Activated naive CD4-positive, alpha-beta T cell treated with anti-CD3 and anti-CD28 coated beads, Interleukin-2, amount 50 U/mL, for 16 hours (primary cell): ENCODE data around the gene COX4I1.

Source experiments
- DNase-seq: peaks from one replicate; pipeline ENCODE4 v3.0.0-alpha.2; 2020

The COX4I1 gene

DNA sequence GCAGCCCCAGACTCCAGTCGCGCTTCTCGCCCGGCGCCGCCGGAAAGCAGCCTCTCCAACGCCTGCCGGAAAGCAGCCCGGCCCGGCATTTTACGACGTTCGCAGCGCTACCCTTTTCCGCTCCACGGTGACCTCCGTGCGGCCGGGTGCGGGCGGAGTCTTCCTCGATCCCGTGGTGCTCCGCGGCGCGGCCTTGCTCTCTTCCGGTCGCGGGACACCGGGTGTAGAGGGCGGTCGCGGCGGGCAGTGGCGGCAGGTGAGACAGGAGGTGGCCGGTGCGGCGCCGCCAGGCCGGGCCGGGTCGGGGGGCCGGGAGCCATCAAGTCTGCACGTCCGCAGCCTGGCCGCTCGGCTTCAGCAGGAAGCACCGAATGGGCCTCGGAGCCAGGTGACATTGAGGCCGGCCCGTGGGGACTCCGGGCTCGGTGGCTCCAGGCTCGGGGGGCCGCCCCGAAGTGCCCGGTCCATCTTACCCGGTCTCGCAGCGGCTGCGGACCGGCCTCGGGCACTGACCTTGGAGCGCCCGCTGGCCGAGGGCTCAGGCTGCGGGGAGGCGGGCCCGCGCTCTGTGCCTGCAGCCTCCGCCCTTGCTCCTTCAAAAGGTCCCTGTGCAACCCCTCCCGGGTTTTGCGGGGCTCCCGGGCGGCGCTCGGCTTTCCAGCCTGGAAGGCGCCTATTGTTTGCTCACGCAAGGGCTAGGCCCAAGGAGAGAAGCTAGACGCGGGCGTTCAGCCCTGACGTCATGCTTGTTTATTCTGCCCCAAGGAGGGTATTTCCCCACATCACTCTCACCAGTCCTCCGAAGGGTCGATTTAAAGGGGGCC is at the start of gene COX4I1, which contains the start of gene EMC8:
TSS of gene COX4I1 (plus strand) at position 199 of the 824 bp plus-strand sequence. CDS start 1,511 bp downstream, outside the sequence.
TSS of gene EMC8 (minus strand) at position 48 of the 824 bp plus-strand sequence. CDS start 249 bp downstream, outside the sequence.
- DNase-seq = peak; percentile 94

DNA sequence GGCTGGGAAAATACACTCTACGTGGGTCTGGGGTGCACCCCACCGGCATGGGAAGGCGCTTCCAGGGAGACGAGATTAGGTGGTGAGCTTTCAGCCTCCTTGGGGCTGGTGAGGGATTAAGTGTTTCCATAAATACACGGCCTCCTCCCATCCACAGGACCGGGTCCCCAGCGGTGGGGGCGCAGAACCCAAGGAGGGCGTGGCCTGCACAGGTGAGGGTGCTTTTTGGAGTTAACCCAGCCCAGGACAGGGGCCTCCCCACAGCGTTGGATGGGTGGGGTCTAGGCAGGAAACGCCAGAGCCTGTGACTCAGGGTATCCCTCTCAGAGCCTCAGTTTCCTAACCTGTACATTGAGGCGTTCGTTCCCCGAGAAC is 49.7 kb upstream of the COX4I1 start:
- DNase-seq = no peak

DNA sequence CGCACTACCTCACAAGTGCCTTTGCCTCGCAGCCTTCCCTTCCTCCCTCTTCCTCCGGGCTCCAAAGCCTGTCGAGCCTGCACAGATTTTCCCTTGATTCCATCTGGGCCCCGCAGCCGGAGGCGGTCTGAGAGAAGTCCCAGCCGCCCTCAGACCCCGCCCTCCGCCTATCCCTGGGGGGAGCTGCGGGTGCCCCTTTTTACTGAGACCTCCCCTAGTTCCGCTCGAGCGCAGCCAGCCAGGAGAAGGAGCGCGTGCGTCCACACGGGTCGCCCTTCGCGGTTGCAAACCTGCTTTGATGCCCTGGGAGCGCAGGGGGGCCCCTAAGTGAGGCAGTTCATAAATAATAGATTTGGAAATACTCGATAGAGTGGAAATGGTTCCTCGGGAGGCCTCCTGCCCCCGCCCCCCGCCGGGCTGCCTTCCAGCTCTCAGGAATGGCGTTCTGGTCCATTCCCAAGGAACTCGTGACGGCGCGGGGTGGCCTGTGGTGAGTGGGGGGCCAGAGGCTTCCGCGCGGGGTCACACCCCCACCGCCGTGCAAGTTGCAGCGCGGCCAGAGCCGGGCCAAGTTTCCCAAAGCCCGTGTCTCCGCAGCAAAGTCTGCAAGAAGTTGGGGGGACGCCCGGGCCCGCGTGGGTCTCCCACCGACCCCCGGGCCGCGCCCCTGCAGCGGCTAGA is 49.2 kb upstream of the COX4I1 start:
- DNase-seq = peak; percentile 23

DNA sequence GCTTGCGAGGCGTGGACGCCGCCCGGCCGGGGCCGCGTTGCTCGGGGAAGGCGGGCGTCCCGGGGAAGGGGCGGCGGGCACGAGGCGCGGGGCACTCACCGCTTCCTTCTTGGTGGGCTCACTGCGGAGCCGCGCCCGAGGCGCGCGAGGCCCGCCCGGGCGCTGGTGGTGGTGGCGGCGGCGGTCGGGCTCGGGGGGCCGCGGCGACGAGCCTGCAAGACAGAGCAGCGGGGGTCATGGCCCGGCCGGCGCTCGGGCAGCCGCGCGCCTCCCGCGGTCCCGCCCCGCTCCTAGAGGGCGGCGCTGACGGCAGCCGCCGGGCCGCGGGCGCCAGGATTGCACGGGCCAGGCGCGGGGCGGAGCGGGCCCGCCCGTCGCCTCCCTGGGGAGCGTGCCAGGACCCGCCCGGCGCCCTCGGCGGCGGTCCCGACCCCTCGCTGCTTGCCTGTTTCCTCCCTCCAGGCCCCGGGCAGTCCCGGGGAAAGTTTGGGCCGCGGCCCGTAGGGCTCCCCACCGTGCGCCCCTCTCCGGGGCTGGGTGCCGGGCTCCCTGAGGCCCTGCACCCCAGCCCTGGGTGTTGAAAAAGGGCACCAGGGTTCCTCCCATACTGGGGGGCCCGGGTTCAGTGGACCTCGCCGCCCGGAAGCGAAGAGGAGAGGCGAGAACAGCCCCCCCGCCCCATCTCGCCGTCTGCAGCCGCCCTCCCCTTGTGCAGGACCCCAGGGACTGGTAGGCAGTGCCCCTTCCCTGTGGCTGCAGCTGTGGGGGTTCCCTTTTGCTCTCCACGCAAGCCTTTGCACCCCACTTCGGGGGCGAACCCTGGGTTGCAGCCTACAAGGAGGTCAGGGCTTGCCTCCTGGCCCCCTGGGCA is 48.4 kb upstream of the COX4I1 start, which contains the start of gene C16orf74:
TSS of gene C16orf74 (minus strand) at position 270 of the 871 bp plus-strand sequence. CDS start 15,879 bp downstream, outside the sequence.
- no peak for DNase-seq

DNA sequence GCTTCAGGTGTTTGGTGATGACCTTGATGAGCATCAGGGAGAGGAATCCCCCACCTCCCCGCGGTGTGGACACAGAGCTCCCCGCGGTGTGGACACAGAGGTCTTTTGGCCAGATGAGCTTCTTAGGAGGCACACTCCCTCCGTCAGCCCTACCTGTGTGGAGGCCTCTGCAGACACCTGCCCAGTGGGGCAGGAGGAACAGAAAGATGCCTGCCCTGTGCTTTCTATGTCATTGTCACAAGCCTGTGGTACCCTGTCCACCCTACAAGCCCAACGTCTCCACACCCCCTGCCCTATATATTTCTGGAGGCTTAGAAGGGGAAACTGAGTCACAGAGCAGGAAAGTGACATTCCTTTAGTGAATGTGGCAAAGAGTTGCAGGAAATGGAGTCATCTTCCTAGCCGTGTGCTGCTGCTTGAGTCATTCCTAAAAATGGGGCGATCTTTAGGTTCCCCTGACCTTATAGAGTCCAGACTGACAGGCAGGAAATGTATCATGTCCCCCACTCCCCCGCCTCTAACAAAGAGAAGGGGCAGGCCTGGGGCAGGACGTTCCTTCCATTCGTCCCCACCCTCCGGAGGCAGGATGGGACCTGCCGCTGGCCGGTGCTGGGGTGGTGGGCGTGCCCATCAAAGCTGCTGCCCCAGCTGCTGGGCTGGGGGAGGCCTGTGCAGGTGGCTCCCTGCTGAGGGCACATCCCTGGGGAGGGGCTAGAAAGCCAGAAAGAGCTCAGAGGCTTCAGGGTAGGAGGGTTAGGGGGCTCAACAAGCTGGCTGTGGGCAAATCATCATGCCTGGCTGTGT is 47.6 kb upstream of the COX4I1 start:
- DNase-seq = no peak

DNA sequence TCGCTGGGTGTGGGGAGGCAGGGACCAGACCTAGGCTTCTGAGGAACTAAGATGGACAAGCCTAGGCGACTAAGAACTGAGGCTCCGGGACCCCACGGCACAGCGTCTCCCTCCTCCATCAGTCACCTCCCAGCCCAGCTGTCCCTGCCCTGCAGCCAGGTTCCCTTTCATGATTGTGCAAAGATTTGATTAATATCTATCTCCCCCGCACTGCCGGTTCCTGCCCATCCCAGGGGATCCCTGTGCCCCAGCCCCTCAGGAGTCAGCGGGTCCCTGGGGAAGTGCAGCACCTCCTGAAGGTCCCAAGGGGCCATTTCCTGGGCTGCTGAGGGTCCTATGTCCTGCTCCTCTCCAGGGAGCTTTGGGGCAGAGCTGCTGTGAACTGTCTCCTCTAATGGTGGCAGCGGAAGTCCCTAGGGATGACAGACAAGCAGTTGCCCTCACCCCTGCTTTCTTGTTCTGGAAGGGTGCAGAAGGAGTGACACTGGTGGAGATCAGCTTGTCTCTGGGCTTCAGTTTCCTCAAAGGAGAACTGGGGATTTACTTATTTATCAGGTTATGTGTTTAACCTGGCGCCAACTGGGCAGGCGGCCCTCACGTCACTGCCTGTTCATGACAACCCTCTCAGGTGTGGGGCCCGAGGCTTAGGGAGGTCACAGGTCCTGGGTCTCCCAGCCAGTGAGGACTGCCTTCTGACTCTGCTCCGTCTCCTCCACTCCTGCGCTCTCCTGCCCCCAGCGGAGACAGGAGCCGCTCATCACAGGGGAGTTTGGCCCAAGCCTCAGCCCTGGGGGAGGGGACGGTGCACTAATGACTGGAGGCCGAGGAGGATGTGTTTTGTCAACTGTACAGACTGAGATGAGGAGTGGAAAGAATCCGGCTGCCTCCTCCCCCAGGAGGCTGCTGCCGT is 46.7 kb upstream of the COX4I1 start:
- DNase-seq = no peak

DNA sequence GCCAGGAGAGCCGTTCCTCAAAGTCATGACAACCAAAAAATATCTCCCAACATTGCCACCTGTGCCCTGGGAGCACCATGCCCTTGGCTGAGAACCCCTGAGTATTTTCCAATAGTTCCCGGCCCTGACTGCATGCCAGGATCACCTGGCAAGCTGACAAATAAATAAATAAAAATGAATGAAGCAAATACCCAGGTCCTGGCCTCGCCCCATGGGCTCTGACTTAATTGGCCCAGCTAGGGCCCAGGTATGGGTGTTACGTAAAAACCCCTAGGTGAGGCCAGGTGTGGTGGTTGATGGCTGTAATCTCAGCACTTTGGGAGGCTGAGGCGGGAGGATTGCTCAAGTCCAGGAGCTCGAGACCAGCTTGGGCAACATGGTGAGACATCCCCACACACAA is 45.9 kb upstream of the COX4I1 start:
- no peak for DNase-seq

DNA sequence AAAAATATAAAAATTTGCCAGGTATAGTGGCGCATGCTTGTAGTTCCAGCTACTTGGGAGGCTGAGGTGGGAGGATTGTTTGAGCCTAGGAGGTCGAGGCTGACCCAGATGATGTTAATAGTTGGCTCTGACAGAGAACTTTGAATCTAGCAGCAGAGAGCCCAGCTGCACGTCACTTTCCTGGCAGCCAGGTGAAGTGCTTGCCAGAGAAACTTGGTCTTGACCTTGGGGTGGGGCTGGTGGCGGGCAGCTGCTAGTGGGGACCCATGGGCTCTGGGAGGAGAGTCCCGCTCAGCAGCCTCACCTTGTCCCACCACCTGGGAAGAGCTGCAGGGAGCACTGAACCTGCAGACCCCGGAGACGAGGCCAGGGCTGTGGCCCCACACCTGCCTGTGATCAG is 45.5 kb upstream of the COX4I1 start:
- no peak for DNase-seq

DNA sequence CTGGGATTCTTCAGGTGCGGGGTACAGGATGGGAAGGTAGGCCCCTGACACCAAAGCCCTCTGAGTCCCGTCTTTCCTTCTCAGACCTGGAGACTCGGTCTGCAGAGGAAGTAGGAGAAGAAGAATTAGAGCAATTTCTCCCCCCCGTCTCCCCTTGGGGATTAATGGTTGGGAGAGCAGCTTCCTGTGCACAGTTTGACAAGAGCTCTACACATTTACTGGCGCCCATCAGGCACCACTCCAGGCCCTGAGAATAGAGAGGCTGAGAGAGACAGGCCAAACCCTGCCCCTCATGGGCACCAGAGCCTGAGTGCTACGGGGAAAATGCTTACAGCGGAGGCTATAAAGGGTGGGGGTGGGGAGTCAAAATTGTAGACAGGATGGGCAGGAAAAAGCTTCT is 45.1 kb upstream of the COX4I1 start:
- no peak for DNase-seq

DNA sequence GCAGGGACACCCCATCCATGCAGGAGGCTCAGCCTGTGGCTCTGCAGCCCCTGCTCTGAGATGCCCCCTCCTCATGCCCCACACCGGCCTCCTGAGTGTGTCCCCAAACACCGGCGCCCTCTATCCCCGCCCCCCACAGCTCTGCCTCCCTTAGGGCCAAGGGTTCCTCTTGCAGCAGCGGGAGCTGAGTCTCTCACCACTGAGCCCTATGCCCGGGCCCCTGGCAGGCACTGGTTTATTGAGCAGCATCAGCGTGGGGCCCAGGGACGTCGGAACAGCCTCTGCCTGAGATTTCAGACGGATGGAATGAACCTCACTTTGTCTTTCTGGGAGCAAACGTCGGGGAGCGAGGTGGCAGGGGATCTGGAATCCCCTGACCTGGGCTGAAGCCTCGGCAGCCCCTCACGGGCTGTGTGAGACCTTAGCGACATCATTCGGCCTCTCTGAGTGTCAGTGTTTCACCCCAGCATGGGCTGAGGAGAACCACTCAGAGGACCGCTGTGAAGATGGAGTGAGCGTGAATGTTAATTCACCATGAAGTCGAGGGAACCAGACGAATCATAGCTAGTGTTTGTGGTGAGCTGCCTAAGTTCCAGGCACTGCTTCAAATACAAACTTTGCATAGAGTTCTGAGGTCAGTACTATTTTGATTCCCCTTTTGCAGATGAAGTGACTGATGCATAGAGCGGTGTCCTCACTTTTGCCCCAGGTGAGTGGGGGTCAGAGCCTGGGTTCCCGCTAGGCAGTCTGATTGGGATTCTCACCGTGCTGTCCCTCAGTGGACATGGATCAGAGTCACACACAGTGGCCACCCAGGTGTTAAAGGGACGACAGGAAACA is 43.3 kb upstream of the COX4I1 start:
- no peak for DNase-seq

DNA sequence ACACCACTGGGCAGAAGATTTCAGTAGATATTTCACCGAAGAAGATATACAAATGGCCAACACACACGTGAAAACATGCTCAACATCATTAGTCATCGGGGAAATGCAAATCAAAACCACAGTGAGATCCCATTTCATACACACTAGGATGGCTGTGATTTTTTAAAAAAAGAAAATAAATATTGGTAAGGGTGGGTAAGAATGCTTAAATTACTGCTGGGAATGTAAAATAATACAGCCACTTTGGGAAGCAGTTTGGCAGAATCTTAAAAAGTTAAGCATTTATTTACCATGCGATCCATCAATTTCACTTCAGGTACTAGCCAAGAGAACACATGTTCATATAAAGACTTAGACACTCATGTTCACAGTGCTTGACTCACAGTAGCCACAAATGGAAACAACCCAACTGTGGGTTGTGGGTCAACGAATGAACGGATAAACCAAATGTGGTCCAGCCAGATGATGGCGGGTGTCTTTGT is 42.1 kb upstream of the COX4I1 start:
- DNase-seq = no peak

DNA sequence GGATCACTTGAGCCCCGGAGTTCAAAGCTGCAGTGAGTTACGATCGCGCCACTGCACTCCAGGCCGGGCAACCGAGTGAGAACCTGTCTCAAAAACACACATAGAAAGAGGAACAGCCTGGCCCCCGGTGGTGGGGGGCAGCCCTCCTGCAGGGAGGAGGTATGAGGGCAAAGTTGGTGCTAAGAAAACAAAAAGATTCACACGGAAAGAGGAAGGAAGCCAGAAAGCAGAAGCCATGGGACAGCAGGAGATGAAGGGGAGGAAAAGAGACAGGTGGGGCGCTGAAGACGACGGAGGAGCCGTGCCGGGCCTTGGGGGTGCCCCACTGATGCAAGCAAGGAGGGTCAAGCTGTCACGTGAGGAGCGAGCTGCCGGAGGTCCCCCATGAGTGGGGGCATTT is 40.4 kb upstream of the COX4I1 start:
- DNase-seq = no peak

DNA sequence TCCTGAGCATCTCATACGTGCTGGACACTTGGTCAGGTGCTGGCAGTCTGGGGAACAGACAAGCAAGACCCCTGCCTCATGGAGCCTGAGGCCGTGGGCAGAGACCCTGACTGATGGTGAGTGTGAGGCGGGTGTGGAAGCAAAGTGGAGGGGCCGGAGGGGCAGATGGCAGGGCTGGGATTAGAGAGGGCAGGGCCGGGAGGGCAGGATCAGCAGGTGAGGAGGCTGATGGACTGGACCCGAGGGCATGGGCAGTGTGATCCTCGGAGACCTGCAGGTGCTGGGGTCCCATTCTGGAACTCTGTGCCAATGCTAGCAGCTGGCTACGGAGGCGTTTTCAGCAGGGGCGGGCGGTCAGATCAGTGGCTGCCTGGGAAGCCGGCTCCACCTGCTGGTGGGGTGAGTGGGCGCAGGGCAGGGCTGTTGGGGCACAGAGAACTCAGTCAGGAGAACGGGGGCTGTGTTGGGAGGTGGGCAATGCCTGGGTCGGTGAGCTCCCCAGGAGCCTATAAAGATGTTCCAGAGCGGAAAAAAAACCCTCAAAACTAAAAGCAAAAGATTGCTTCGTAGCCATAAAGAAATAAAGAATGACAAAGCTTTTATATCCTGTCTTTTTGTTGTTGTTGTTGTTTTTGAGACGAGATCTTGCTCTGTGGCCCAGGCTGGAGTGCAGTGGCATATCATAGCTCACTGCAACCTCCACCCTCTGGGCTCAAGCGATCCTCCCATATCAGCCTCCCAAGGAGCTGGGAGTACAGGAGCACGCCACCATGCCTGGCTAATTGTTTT is 39.7 kb upstream of the COX4I1 start:
- no peak for DNase-seq

DNA sequence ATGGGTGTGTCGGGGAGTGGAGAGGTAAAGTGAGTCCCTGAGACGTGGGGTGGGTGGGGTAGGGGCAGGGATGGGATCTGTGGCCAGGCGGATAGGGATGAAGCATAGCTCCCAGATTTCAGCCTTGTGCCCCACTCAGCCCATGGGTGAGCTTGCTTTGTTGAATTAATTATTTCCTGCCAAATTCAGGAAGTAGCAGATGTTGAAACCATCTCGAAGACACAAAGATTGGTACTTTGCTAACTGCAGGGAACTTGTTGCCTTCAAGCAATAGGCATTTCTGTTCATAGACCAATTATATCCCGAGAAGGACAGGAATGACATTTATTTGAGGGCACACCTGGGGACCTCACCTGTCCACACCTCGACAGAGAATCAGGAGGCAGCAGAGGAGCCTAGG is 37.6 kb upstream of the COX4I1 start:
- no peak for DNase-seq

DNA sequence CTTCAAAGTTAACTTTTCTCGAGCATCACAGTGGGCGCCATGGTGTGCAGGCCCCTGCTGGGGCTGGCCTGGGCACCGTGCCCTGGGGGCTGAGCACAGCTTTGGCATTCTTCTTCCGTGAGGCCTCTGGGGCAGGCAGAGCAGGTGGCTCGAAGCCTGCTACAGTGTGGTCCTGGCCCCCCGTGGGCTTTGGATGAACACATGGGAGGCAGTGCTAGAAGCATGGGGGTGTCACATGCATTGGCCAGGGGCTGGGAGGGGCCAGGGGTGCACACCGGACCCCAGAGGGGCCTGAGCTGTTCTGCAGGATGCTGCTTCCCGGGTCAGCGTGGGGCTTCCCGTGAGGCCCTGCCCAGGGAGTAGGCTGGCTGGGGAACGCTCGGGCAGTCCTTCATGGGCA is 36.5 kb upstream of the COX4I1 start:
- no peak for DNase-seq

DNA sequence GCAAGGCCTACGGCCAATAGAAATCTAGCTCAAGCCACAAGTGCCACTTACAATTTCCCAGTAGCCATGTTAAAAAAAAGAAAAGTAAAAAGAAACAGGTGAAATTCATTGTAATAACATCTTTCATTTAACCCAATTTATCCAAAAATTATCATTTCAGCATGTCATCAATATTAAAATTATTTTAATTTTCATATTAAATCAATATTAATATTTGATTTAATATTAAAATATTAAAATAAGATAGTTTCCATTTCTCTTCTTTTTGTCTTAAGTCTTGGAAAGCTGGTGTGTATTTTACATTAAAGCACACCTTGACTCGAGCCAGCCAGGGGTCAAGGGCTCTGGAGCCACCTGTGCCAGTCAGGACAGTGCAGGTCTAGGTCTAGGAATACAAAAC is 35.9 kb upstream of the COX4I1 start:
- no peak for DNase-seq

DNA sequence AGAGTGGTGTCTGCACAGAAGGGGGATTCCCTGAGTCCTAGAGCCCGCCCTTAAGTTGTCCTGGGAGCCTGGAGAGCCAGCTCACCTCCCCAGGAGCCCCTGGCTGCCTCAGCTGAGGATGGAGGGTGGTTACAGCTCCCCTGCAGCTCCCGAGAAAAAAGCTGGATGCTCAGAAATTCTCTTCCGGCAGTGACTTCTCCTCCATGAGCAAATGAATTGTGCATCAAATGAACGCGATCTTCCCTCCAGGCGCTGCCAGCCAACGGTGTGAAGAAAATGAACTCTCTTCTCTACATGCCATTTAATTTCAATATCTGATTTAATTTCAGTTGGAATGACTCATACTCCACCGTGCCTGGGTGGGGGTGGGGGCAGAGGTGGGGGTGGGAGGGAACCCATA is 34.3 kb upstream of the COX4I1 start:
- DNase-seq = no peak

DNA sequence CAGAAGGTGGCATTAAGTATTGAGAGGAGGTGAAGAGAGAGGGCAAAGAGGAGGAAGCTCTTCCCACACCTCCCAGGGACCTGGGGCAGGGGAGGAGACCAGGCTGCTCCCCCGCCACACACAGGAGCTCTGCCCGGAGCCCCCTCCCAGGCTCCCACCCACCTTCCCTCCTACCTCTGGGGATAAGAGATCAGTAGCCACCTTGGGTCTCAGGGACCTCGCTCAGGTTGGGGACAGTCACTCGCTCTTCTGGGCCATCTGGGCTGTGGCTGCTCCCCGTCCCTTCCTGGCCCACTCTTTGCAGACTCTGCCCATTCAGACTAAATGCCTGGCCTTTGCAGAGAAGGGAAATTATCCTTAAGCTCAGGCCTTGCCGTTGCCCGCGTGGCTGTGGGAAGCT is 33.7 kb upstream of the COX4I1 start:
- no peak for DNase-seq

DNA sequence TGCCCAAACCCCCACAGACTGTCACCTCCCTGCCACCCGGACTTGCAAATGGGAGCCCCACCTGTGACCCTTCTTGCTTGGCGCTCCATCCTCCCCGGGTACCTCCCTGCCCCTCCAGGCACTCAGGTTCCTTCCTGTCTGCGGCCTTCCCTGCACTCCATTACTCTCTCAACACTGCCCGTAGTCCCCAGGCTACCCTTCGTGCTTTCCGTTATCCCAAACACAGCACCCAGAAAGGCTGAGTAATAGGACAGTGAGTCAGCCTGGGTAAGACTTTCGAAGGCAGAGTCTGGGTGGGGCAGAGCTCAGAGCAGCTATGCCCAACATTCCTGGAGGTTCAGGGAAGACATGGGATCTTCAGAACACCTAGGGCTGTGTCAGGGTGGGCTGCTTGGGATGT is 32.0 kb upstream of the COX4I1 start:
- DNase-seq = no peak
